K562 (cell line): ENCODE results near the gene B4GALNT2. TPM values are rescaled to one million over a fixed set of nuclear protein-coding genes. Genes with fewer than 3 reads are reported as not detected.

Source experiments
- ASH1L ChIP-seq: fragments of 450-650 bp; IDR thresholded peaks from 2 replicates; pipeline ENCODE4 v1.6.1; 2018; ENCODE audit warnings: borderline replicate concordance, mild to moderate bottlenecking, low read depth; ENCODE audit not compliant: partially characterized antibody
- BCLAF1 ChIP-seq, 2 experiments: fragments of 450-650 bp in 1 of 2; IDR thresholded peaks; 2 replicates each; pipeline ENCODE4 v1.6.1; 2011 to 2017; ENCODE audit warnings: low read depth in 2 of 2, antibody characterized with exemption in 1 of 2, borderline replicate concordance in 1 of 2, low read length in 1 of 2, mild to moderate bottlenecking in 1 of 2, mixed read lengths in 1 of 2; ENCODE audit not compliant: control insufficient read depth in 1 of 2
- BDP1 ChIP-seq: IDR thresholded peaks from 3 replicates; pipeline ENCODE4 v1.6.1; 2011; ENCODE audit not compliant: insufficient read length, insufficient read depth
- BRCA1 ChIP-seq, 2 experiments: fragments of 450-650 bp in 1 of 2; sonication (generic) in 1 of 2; formaldehyde crosslinking in 1 of 2; IDR thresholded peaks; 2 replicates each; pipeline versions ENCODE4 v1.5.0 to v1.6.1; 2017 to 2020; ENCODE audit warnings: mild to moderate bottlenecking in 1 of 2, missing genetic modification reagents in 1 of 2
- CCNT2 ChIP-seq: IDR thresholded peaks from 2 replicates; pipeline ENCODE4 v1.6.1; 2011; ENCODE audit warnings: borderline replicate concordance, low read depth, mild to moderate bottlenecking, moderate library complexity, mixed read lengths, low read length; ENCODE audit not compliant: insufficient read length; ENCODE audit errors: extremely low read depth
- DIDO1 ChIP-seq: fragments of 450-650 bp; IDR thresholded peaks from 2 replicates; pipeline ENCODE4 v1.6.1; 2016; ENCODE audit warnings: low read depth, missing biosample characterization, missing genetic modification characterization
- EP300 ChIP-seq: IDR thresholded peaks from 2 replicates; pipeline ENCODE4 v1.6.1; 2012; ENCODE audit warnings: low read length, improper control_type of control experiment
- ESRRB ChIP-seq: fragments of 250-450 bp; sonication (Bioruptor Pico); IDR thresholded peaks from 2 replicates; pipeline ENCODE4 v1.5.0; 2020; ENCODE audit warnings: mild to moderate bottlenecking, moderate library complexity, borderline replicate concordance
- FOXP1 ChIP-seq: sonication (generic); formaldehyde crosslinking; IDR thresholded peaks from 2 replicates; pipeline ENCODE4 v1.8.0; 2022; ENCODE audit warnings: mild to moderate bottlenecking, missing genetic modification reagents
- HDAC1 ChIP-seq, 2 experiments: fragments of 450-650 bp; IDR thresholded peaks; 2 replicates each; pipeline ENCODE4 v1.6.1; 2016 to 2017; ENCODE audit warnings: inconsistent platforms in 1 of 2, mild to moderate bottlenecking in 1 of 2, moderate library complexity in 1 of 2
- HMG20B ChIP-seq: fragments of 250-450 bp; sonication (Bioruptor Pico); IDR thresholded peaks from 2 replicates; pipeline ENCODE4 v1.5.0; 2021; ENCODE audit warnings: mild to moderate bottlenecking
- MAX ChIP-seq: sonication (generic); formaldehyde crosslinking; IDR thresholded peaks from 2 replicates; pipeline ENCODE4 v1.9.0; 2022; ENCODE audit warnings: mild to moderate bottlenecking, missing genetic modification reagents
- MEIS2 ChIP-seq: fragments of 450-650 bp; IDR thresholded peaks from 2 replicates; pipeline ENCODE4 v1.6.1; 2014; ENCODE audit warnings: mild to moderate bottlenecking; ENCODE audit not compliant: partially characterized antibody
- RB1 ChIP-seq: fragments of 450-650 bp; IDR thresholded peaks from 2 replicates; pipeline ENCODE4 v1.6.1; 2017; ENCODE audit warnings: low read depth, mild to moderate bottlenecking
- RBM22 ChIP-seq: fragments of 200-400 bp; formaldehyde crosslinking; IDR thresholded peaks from 2 replicates; pipeline ENCODE4 v1.6.1; 2018; ENCODE audit warnings: low read length, low read depth; ENCODE audit not compliant: poor library complexity, severe bottlenecking
- YY1 ChIP-seq, 3 experiments: IDR thresholded peaks; 2 replicates each; pipeline ENCODE4 v1.6.1; 2011; ENCODE audit warnings: low read length in 2 of 3, mild to moderate bottlenecking in 2 of 3, moderate library complexity in 2 of 3, borderline replicate concordance in 1 of 3, control low read depth in 1 of 3, low read depth in 1 of 3; ENCODE audit not compliant: insufficient read depth in 3 of 3, insufficient replicate concordance in 2 of 3, control insufficient read depth in 1 of 3, insufficient read length in 1 of 3; ENCODE audit errors: extremely low read depth in 1 of 3
- ZFP1 ChIP-seq: fragments of 450-650 bp; formaldehyde crosslinking; IDR thresholded peaks from 2 replicates; pipeline ENCODE4 v1.4.0; 2020; ENCODE audit warnings: mild to moderate bottlenecking, mixed read lengths
- ZNF507 ChIP-seq: conservative IDR thresholded peaks from 2 replicates; pipeline ENCODE4 v1.6.1; 2017; ENCODE audit warnings: missing genetic modification characterization, missing compliant biosample characterization
- polyA plus RNA-seq, 8 experiments: library from polyadenylated mRNA; depleted of rRNA in 4 of 8; stranded (reverse) in 5 of 8; unstranded in 3 of 8; fragments of >200 nt; fragmentation: Nextera tagmentation in 2 of 8; fragmentation: Illumina TruSeq in 1 of 8; extraction: Ambion mirVana in 2 of 8; extraction: Trizol in 1 of 8; gene quantifications; 2 replicates each; pipeline versions ENCODE4 v1.2.1 to v1.2.3, GENCODE V29; 2011 to 2014; ENCODE audit warnings: inconsistent platforms in 1 of 8, missing spikeins in 1 of 8
- total RNA-seq, 7 experiments: library from RNA; depleted of rRNA in 6 of 7; stranded (reverse); fragments of >200 nt in 6 of 7; fragmentation: Illumina TruSeq in 2 of 7; extraction: Trizol in 2 of 7; gene quantifications; 2 replicates each; pipeline versions ENCODE4 v1.2.1 to v1.2.3, GENCODE V29; 2011 to 2021; ENCODE audit warnings: low replicate concordance in 1 of 7
- TF ChIP-seq, protein P1 (sequence below): sonication (generic); formaldehyde crosslinking; IDR thresholded peaks from 2 replicates; pipeline ENCODE4 v1.4.0; 2020; ENCODE audit warnings: mild to moderate bottlenecking, missing genetic modification reagents
- TF ChIP-seq, protein P2 (sequence below): IDR thresholded peaks from 2 replicates; pipeline ENCODE4 v1.6.1; 2014; ENCODE audit warnings: antibody characterized with exemption

B4GALNT2 gene
- total and polyA plus RNA-seq, 9 of the 15 experiments (the other 6 are each of a cell fraction or from before 2014, with no cell fraction given) = not detected

DNA sequence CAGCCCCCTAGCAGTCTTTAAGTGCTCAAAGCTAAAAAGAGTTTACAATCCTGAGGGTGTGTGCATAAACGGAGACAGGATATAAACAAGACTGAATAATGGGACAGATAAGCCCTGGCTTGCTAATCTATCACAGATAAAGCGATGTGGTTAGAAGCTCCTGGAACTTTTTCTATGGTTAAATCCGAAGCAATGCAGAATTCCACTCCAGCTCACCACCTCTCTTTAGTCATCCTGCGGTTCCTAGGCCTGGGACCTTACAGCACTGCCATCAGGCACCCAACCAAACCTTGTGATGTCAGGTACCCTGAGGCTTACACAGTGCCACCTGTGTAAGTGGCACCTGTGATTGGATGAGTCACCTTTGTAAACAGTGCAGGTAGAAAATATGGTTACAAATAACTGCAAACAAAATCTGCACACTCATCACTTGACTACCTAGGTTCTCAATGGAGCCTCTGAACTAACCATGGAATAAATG lies 31.5 kb upstream of the B4GALNT2 start (continued):
- TF ChIP-seq, protein P1, sequence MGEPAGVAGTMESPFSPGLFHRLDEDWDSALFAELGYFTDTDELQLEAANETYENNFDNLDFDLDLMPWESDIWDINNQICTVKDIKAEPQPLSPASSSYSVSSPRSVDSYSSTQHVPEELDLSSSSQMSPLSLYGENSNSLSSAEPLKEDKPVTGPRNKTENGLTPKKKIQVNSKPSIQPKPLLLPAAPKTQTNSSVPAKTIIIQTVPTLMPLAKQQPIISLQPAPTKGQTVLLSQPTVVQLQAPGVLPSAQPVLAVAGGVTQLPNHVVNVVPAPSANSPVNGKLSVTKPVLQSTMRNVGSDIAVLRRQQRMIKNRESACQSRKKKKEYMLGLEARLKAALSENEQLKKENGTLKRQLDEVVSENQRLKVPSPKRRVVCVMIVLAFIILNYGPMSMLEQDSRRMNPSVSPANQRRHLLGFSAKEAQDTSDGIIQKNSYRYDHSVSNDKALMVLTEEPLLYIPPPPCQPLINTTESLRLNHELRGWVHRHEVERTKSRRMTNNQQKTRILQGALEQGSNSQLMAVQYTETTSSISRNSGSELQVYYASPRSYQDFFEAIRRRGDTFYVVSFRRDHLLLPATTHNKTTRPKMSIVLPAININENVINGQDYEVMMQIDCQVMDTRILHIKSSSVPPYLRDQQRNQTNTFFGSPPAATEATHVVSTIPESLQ (CRISPR knock-in tag) = no peak
- no peak for TF ChIP-seq BCLAF1 (IDR thresholded peaks at IDR 0.05; ENCODE audit: borderline replicate concordance in 1 of 2, control insufficient read depth in 1 of 2, low read depth in 2 of 2, low read length in 1 of 2)
- no peak for TF ChIP-seq ASH1L
- TF ChIP-seq EP300 = 0 out of 2 replicates have a peak, but pooled peaks have one; percentile 4
- no peak for TF ChIP-seq YY1 (IDR thresholded peaks at IDR 0.05; ENCODE audit: borderline replicate concordance in 1 of 3, control insufficient read depth in 1 of 3, extremely low read depth in 1 of 3, insufficient read depth in 3 of 3, insufficient read length in 1 of 3, insufficient replicate concordance in 2 of 3, low read depth in 1 of 3, low read length in 2 of 3)
- no peak for TF ChIP-seq DIDO1
- no peak for TF ChIP-seq FOXP1 (CRISPR knock-in tag)
- TF ChIP-seq, protein P2, sequence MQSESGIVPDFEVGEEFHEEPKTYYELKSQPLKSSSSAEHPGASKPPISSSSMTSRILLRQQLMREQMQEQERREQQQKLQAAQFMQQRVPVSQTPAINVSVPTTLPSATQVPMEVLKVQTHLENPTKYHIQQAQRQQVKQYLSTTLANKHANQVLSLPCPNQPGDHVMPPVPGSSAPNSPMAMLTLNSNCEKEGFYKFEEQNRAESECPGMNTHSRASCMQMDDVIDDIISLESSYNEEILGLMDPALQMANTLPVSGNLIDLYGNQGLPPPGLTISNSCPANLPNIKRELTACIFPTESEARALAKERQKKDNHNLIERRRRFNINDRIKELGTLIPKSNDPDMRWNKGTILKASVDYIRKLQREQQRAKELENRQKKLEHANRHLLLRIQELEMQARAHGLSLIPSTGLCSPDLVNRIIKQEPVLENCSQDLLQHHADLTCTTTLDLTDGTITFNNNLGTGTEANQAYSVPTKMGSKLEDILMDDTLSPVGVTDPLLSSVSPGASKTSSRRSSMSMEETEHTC = no peak
- TF ChIP-seq BRCA1 (IDR thresholded peaks at IDR 0.05) = no peak
- no peak for TF ChIP-seq BRCA1 (CRISPR knock-in tag; IDR thresholded peaks at IDR 0.05)
- TF ChIP-seq RBM22 = no peak
- no peak for TF ChIP-seq ZFP1 (CRISPR knock-in tag)
- no peak for TF ChIP-seq MAX (CRISPR knock-in tag)
- TF ChIP-seq HDAC1 (IDR thresholded peaks at IDR 0.05) = no peak
- no peak for TF ChIP-seq RB1
- no peak for TF ChIP-seq HMG20B
- TF ChIP-seq BDP1 = no peak
- no peak for TF ChIP-seq CCNT2
- no peak for TF ChIP-seq ESRRB (CRISPR knock-in tag)
- TF ChIP-seq MEIS2 = peak; percentile 48
- TF ChIP-seq ZNF507 = no peak
